GM18909 (cell line): ENCODE data around the gene KRT72.

Source experiments
- ATAC-seq: cut with Tn5 transposase; IDR thresholded peaks from one replicate; pipeline ENCODE4 v1.9.1; 2021; ENCODE audit warnings: mild to moderate bottlenecking; ENCODE audit not compliant: unreplicated experiment, poor library complexity

Gene KRT72

GRCh38 chr12:52551216-52551865 is 49.9 kb downstream of the KRT72 start:
- ATAC-seq = no peak

GRCh38 chr12:52546126-52546525 is 55.1 kb downstream of the KRT72 start:
- ATAC-seq = no peak

- no peak for ATAC-seq
Observed at GRCh38 chr12:52543985-52544883, 57.0 kb downstream of the KRT72 start.

- ATAC-seq = no peak
Observed at GRCh38 chr12:52542785-52543318, 58.4 kb downstream of the KRT72 start.

- no peak for ATAC-seq
Observed at GRCh38 chr12:52542157-52542556, 59.1 kb downstream of the KRT72 start.

- no peak for ATAC-seq
Observed at GRCh38 chr12:52541709-52542108, 59.6 kb downstream of the KRT72 start.

- ATAC-seq = no peak
Observed at GRCh38 chr12:52540531-52540930, 60.7 kb downstream of the KRT72 start.

GRCh38 chr12:52539821-52540173 is 61.5 kb downstream of the KRT72 start:
- ATAC-seq = no peak

GRCh38 chr12:52539083-52539820 is 62.0 kb downstream of the KRT72 start:
- ATAC-seq = no peak

- ATAC-seq = no peak
Observed at GRCh38 chr12:52537101-52537500, 64.2 kb downstream of the KRT72 start.
